Measurements from ENCODE around the gene SRMS. TPM values are rescaled to one million over a fixed set of nuclear protein-coding genes. Genes with fewer than 3 reads are reported as not detected.

Gene SRMS
- total RNA-seq, 1 experiment from 2014 or later: 3.2 TPM

DNA sequence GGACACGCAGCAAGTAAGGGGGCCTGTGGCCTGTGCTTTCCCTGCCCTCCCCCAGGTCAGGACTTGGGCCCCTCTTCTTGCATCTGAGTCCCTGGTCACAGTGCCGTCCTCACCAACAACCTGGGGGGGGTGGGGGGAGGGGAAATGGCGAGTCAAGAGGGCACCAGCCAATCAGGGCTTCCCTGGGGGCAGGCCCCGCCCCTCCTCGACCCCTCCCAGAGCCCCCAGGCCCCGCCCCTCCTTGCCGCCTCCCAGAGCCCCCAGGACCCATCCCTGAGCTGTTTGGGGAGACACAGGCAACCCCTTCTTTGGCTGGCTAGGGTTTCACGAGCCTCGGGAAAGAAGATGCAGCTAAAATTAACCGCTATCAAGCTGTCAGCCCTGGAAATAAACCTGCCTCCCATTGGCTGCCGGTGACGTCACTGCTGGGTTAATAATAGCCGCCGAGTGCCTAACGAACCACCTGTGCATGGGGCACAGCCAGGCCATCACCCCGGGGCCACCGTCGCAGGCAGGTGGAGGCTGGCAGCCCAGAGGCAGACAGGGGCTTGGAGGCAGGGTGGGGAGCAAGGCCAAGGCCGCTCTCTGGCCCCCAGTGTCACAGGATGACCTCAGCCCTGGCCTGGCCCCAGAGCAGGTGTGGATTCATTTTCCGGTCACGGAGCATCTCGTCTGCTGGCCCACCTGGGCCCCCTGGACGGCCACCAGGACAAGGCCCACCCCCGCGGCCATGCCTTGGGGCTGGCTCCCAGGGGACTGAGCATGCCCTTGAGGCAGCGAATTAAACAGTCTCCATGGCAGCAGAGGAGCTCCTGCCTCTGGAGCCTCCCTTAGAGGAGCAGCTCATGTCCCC, 45.5 kb downstream of the SRMS start:
- DNase-seq (ENCODE audit: low read depth, low spot score) (no peak), ATAC-seq (peak; percentile 41)
- POLR2A ChIA-PET: interaction anchor here (0.6 kb wide), 1 partner anchor 33 kb away, joined by 5 read pairs; no protein-coding TSS in a partner anchor
- no peak overlapping the region for H3K4me3 ChIP-seq (replicated peaks in 1 of 2; ENCODE audit: low read depth in 1 of 2, low read length in 2 of 2)
- CTCF ChIA-PET: interaction anchor here (1.3 kb wide), 1 partner anchor 18 kb away, joined by 4 read pairs; the partner anchor contains the start of gene PPDPF
- no peaks in the 10 kb centered on the region for H3K27me3 ChIP-seq (ENCODE audit: insufficient read depth, low read length)
- TF ChIP-seq POLR2AphosphoS5 (IDR thresholded peaks at IDR 0.05; ENCODE audit: low read depth, low read length) (peak; percentile 21; the same call in 1 of the 2 replicates), FOSL1 (IDR thresholded peaks at IDR 0.05; ENCODE audit: low read depth) (no peak), EGR1 (IDR thresholded peaks at IDR 0.05; ENCODE audit: low read depth) (no peak)
- TF ChIP-seq, protein P1, sequence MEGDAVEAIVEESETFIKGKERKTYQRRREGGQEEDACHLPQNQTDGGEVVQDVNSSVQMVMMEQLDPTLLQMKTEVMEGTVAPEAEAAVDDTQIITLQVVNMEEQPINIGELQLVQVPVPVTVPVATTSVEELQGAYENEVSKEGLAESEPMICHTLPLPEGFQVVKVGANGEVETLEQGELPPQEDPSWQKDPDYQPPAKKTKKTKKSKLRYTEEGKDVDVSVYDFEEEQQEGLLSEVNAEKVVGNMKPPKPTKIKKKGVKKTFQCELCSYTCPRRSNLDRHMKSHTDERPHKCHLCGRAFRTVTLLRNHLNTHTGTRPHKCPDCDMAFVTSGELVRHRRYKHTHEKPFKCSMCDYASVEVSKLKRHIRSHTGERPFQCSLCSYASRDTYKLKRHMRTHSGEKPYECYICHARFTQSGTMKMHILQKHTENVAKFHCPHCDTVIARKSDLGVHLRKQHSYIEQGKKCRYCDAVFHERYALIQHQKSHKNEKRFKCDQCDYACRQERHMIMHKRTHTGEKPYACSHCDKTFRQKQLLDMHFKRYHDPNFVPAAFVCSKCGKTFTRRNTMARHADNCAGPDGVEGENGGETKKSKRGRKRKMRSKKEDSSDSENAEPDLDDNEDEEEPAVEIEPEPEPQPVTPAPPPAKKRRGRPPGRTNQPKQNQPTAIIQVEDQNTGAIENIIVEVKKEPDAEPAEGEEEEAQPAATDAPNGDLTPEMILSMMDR (IDR thresholded peaks at IDR 0.05 in 2 of 3, conservative IDR thresholded peaks at IDR 0.05 in 1 of 3; ENCODE audit: borderline replicate concordance in 1 of 3, insufficient read depth in 1 of 3, low read depth in 2 of 3, low read length in 2 of 3): no peak
- H3K9me2 ChIP-seq (ENCODE audit: insufficient read depth): no peaks in the 10 kb centered on the region
- H3K4me1 ChIP-seq (ENCODE audit: control insufficient read depth in 1 of 2, insufficient read depth in 2 of 2, low read length in 2 of 2): peaks cover 17 to 34% of the 10 kb centered on the region in 2 experiments
- H4K20me1 ChIP-seq (ENCODE audit: insufficient read depth): no peaks in the 10 kb centered on the region
- peaks cover 0 to under 1% of the 10 kb centered on the region in 2 experiments; a peak in 1 of 4 replicates for H3K36me3 ChIP-seq (ENCODE audit: control insufficient read depth in 1 of 2, insufficient read depth in 2 of 2, low read length in 2 of 2)
- no TSS peak for BruUV-seq (replicated peaks)
- H3K9me3 ChIP-seq (ENCODE audit: control insufficient read depth in 1 of 2, insufficient read depth in 1 of 2, low read depth in 1 of 2, low read length in 2 of 2): no peaks in the 10 kb centered on the region; a peak in 1 of 4 replicates
- H3K4me2 ChIP-seq (ENCODE audit: low read length): peak overlapping the region; percentile 66
- peak overlapping the region; percentile 7; the same call in 1 of the 2 replicates for H3K9ac ChIP-seq (ENCODE audit: low read length)
- intact Hi-C loops (cut with micrococcal nuclease): no loop called here
- peak overlapping the region; percentile 20; the same call in 1 of the 2 replicates for H3K27ac ChIP-seq (ENCODE audit: low read depth, low read length)
- RAD21 ChIA-PET (ENCODE audit: low non-redundant PET in 1 of 2, low total read pairs in 2 of 2, uncharacterized antibody in 2 of 2, unreplicated experiment in 2 of 2): no interaction called here
- H2AFZ ChIP-seq (ENCODE audit: low read depth, low read length, poor library complexity, severe bottlenecking): peak overlapping the region; percentile 35
- peaks cover 16% of the 10 kb centered on the region for H3K79me2 ChIP-seq (ENCODE audit: insufficient read depth, low read length)
